ENCODE results near the gene CYP2C8. TPM values are rescaled to one million over a fixed set of nuclear protein-coding genes. Genes with fewer than 3 reads are reported as not detected.
"Not testable (repeated sequence)": the region's sequence is repeated elsewhere in the genome, so short reads cannot be mapped to it uniquely, and the experiment has no call there.

The CYP2C8 gene
- total and polyA plus RNA-seq, 2 donors (not counting 1 experiment from before 2014, with no cell fraction given) = 1.9 to 2.1 TPM

DNA sequence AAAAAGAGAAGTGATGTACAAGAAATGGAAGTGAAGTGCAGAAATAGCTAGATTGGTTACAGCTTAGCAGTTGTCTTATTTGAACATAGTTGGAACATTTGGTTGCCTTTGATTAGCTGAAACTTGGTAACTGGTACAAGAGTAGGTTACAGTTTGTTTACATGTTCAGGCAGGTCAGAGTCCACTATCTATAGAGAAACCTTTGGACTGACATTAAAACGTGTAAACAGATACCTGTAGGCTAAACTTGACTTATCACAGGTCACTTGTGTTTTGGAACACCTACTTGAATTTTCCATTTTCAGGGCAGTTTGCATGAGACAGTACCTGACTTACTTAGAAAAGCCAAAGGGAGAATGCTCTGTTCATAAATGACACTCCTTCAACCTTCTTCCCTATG lies 28.5 kb upstream of the CYP2C8 start:
- Mint-ChIP-seq H3K4me3 (no peak overlapping the region), H3K27me3 (peaks cover 5% of the 10 kb centered on the region), H3K9me3 (ENCODE audit: insufficient read depth) (no peaks in the 10 kb centered on the region), H3K4me1 (no peaks in the 10 kb centered on the region), H3K27ac (no peak overlapping the region)
- ATAC-seq (ENCODE audit: low read depth) (no peak), DNase-seq (no peak)
- no peak overlapping the region for H2AFZ ChIP-seq (ENCODE audit: insufficient read depth, low read depth, low read length, poor library complexity, severe bottlenecking)
- no peak overlapping the region for H3K27ac ChIP-seq (ENCODE audit: low read length in 2 of 2)
- intact Hi-C loops (cut with micrococcal nuclease) = no loop called here
- H3K4me1 ChIP-seq (ENCODE audit: control insufficient read depth in 2 of 2, insufficient read depth in 2 of 2, low read length in 2 of 2) = no peaks in the 10 kb centered on the region
- no peaks in the 10 kb centered on the region for H3K36me3 ChIP-seq (replicated peaks in 1 of 2; ENCODE audit: control extremely low read depth in 1 of 2, control insufficient read depth in 1 of 2, extremely low read depth in 1 of 2, insufficient read depth in 2 of 2, low read length in 1 of 2)
- TF ChIP-seq, protein P1, sequence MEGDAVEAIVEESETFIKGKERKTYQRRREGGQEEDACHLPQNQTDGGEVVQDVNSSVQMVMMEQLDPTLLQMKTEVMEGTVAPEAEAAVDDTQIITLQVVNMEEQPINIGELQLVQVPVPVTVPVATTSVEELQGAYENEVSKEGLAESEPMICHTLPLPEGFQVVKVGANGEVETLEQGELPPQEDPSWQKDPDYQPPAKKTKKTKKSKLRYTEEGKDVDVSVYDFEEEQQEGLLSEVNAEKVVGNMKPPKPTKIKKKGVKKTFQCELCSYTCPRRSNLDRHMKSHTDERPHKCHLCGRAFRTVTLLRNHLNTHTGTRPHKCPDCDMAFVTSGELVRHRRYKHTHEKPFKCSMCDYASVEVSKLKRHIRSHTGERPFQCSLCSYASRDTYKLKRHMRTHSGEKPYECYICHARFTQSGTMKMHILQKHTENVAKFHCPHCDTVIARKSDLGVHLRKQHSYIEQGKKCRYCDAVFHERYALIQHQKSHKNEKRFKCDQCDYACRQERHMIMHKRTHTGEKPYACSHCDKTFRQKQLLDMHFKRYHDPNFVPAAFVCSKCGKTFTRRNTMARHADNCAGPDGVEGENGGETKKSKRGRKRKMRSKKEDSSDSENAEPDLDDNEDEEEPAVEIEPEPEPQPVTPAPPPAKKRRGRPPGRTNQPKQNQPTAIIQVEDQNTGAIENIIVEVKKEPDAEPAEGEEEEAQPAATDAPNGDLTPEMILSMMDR (IDR thresholded peaks at IDR 0.05) = no peak
- TF ChIP-seq EZH2 (IDR thresholded peaks at IDR 0.05; ENCODE audit: borderline replicate concordance, insufficient read depth, low read depth, low read length, poor library complexity, severe bottlenecking) = no peak
- no peak overlapping the region for H3K4me2 ChIP-seq (replicated peaks; ENCODE audit: low read depth, low read length, poor library complexity, severe bottlenecking)
- H3K9me3 ChIP-seq (ENCODE audit: control extremely low read depth in 1 of 3, control insufficient read depth in 2 of 3, insufficient read depth in 1 of 3, low read length in 2 of 3) = no peaks in the 10 kb centered on the region
- POLR2A ChIA-PET = no interaction called here
- no peak overlapping the region for H3K4me3 ChIP-seq (ENCODE audit: control extremely low read depth in 1 of 5, extremely low read depth in 1 of 5, insufficient read depth in 1 of 5, low read depth in 2 of 5, low read length in 4 of 5)
- WGBS (ENCODE audit: insufficient coverage) = no CpG with 5 or more reads among the region's 1 CpG
- no peaks in the 10 kb centered on the region for H3K79me2 ChIP-seq (ENCODE audit: control insufficient read depth, insufficient read depth, low read length)
- no peaks in the 10 kb centered on the region for H4K20me1 ChIP-seq (ENCODE audit: control insufficient read depth, insufficient read depth, low read length, poor library complexity, severe bottlenecking)
- no peak overlapping the region for H3K9ac ChIP-seq (ENCODE audit: low read length)
- CTCF ChIA-PET = no interaction called here
- H3K27me3 ChIP-seq (replicated peaks in 1 of 4; ENCODE audit: control extremely low read depth in 1 of 4, control insufficient read depth in 3 of 4, insufficient read depth in 4 of 4, low read length in 3 of 4) = no peaks in the 10 kb centered on the region

DNA sequence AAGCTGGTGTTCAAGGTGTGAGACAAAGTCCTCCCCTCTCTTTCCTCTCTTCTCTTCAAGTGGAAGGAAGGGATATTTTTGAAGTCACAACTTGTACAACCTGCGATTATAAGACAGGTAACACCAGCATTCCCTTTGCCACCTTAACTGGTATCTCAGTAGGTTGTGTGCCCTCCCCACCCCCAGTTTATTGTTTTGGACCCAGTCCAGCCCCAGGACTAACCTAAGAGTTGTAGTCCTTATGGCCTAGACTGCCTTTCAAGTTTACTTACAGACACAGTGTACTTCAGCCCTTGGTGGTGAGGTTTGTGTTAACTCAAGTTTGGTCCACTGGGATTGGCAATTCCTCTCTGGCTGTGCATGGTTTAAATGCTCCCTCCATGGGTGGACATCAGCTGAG lies 26.8 kb upstream of the CYP2C8 start:
- DNase-seq (no peak), ATAC-seq (ENCODE audit: low read depth) (no peak)
- no CpG with 5 or more reads among the region's 1 CpG for WGBS (ENCODE audit: insufficient coverage)
- Mint-ChIP-seq H3K27ac (no peak overlapping the region), H3K4me1 (no peaks in the 10 kb centered on the region), H3K4me3 (no peak overlapping the region), H3K27me3 (peaks cover 5% of the 10 kb centered on the region), H3K9me3 (ENCODE audit: insufficient read depth) (no peaks in the 10 kb centered on the region)
- H3K9me3 ChIP-seq (ENCODE audit: control extremely low read depth in 1 of 3, control insufficient read depth in 2 of 3, insufficient read depth in 1 of 3, low read length in 2 of 3) = no peaks in the 10 kb centered on the region
- H3K27me3 ChIP-seq (replicated peaks in 1 of 4; ENCODE audit: control extremely low read depth in 1 of 4, control insufficient read depth in 3 of 4, insufficient read depth in 4 of 4, low read length in 3 of 4) = no peaks in the 10 kb centered on the region
- no peak overlapping the region for H3K27ac ChIP-seq (ENCODE audit: low read length in 2 of 2)
- intact Hi-C loops (cut with micrococcal nuclease) = no loop called here
- H3K79me2 ChIP-seq (ENCODE audit: control insufficient read depth, insufficient read depth, low read length) = no peaks in the 10 kb centered on the region
- ChIA-PET CTCF (interaction anchor here (1.5 kb wide), 1 partner anchor 37 kb away, joined by 3 read pairs; no protein-coding TSS in a partner anchor), POLR2A (no interaction called here)
- no peaks in the 10 kb centered on the region for H3K36me3 ChIP-seq (replicated peaks in 1 of 2; ENCODE audit: control extremely low read depth in 1 of 2, control insufficient read depth in 1 of 2, extremely low read depth in 1 of 2, insufficient read depth in 2 of 2, low read length in 1 of 2)
- H2AFZ ChIP-seq (ENCODE audit: insufficient read depth, low read depth, low read length, poor library complexity, severe bottlenecking) = no peak overlapping the region
- H4K20me1 ChIP-seq (ENCODE audit: control insufficient read depth, insufficient read depth, low read length, poor library complexity, severe bottlenecking) = no peaks in the 10 kb centered on the region
- H3K4me1 ChIP-seq (ENCODE audit: control insufficient read depth in 2 of 2, insufficient read depth in 2 of 2, low read length in 2 of 2) = no peaks in the 10 kb centered on the region
- H3K4me3 ChIP-seq (ENCODE audit: control extremely low read depth in 1 of 5, extremely low read depth in 1 of 5, insufficient read depth in 1 of 5, low read depth in 2 of 5, low read length in 4 of 5) = no peak overlapping the region
- H3K4me2 ChIP-seq (replicated peaks; ENCODE audit: low read depth, low read length, poor library complexity, severe bottlenecking) = no peak overlapping the region
- no peak overlapping the region for H3K9ac ChIP-seq (ENCODE audit: low read length)
- no peak for TF ChIP-seq EZH2 (IDR thresholded peaks at IDR 0.05; ENCODE audit: borderline replicate concordance, insufficient read depth, low read depth, low read length, poor library complexity, severe bottlenecking)
- TF ChIP-seq, protein P1 (IDR thresholded peaks at IDR 0.05) = no peak

DNA sequence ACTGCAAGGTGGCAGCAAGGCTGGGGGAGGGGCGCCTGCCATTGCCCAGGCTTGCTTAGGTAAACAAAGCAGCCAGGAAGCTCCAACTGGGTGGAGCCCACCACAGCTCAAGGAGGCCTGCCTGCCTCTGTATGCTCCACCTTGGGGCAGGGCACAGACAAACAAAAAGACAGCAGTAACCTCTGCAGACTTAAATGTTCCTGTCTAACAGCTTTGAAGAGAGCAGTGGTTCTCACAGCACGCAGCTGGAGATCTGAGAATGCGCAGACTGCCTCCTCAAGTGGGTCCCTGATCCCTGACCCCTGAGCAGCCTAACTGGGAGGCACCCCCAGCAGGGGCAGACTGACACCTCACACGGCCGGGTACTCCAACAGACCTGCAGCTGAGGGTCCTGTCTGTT lies 10.3 kb upstream of the CYP2C8 start:
- H3K4me3 Mint-ChIP-seq; H3K27ac ChIP-seq (ENCODE audit: low read length in 2 of 2); H3K9ac ChIP-seq (ENCODE audit: low read length); H3K9me3 Mint-ChIP-seq (ENCODE audit: insufficient read depth); DNase-seq; H3K79me2 ChIP-seq (ENCODE audit: control insufficient read depth, insufficient read depth, low read length); H3K4me2 ChIP-seq (replicated peaks; ENCODE audit: low read depth, low read length, poor library complexity, severe bottlenecking); H4K20me1 ChIP-seq (ENCODE audit: control insufficient read depth, insufficient read depth, low read length, poor library complexity, severe bottlenecking); H3K27me3 ChIP-seq (replicated peaks in 1 of 4; ENCODE audit: control extremely low read depth in 1 of 4, control insufficient read depth in 3 of 4, insufficient read depth in 4 of 4, low read length in 3 of 4); H3K4me1 ChIP-seq (ENCODE audit: control insufficient read depth in 2 of 2, insufficient read depth in 2 of 2, low read length in 2 of 2); ATAC-seq (ENCODE audit: low read depth); intact Hi-C loops (cut with micrococcal nuclease); H3K36me3 ChIP-seq (replicated peaks in 1 of 2; ENCODE audit: control extremely low read depth in 1 of 2, control insufficient read depth in 1 of 2, extremely low read depth in 1 of 2, insufficient read depth in 2 of 2, low read length in 1 of 2); H3K4me3 ChIP-seq (ENCODE audit: control extremely low read depth in 1 of 5, extremely low read depth in 1 of 5, insufficient read depth in 1 of 5, low read depth in 2 of 5, low read length in 4 of 5); H3K27me3 Mint-ChIP-seq; H3K4me1 Mint-ChIP-seq; CTCF ChIA-PET; POLR2A ChIA-PET; H3K9me3 ChIP-seq (ENCODE audit: control extremely low read depth in 1 of 3, control insufficient read depth in 2 of 3, insufficient read depth in 1 of 3, low read length in 2 of 3); H3K27ac Mint-ChIP-seq; H2AFZ ChIP-seq (ENCODE audit: insufficient read depth, low read depth, low read length, poor library complexity, severe bottlenecking): not testable (repeated sequence)
- WGBS (ENCODE audit: insufficient coverage) = 100% methylated on average over 2 of the region's 5 CpGs
